ENCODE results near the gene TEAD1. TPM values are rescaled to one million over a fixed set of nuclear protein-coding genes. Genes with fewer than 3 reads are reported as not detected.
A peak's percentile ranks its signal among the peaks of the same experiment; 100 is the strongest.

Gene TEAD1
- total and polyA plus RNA-seq, 9 of the 15 experiments (the other 6 are each of a cell fraction or from before 2014, with no cell fraction given), result 1.7 to 17.7 (median 10.8) TPM

DNA sequence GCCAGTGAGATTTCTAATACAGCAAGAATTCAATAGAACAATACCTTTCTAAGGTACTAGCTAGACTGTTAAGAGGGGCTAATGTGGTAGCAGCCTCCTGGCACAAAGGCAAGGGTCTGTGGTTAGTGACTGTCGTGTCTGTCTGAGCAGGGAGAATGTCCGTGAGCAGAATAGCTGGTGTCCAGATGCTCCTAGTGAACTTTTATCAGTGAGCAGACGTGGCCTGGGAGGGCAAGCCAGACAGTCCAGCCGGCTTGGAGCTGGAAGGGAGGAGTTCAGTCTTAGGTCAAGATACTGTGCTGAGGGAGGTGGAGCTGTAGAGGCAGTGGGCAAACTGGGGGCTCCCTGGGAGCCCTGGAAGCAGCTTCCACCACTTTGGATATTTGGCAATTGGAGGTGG lies 138.6 kb downstream of the TEAD1 start (continued):
- TF ChIP-seq NR2C2 (CRISPR knock-in tag; IDR thresholded peaks at IDR 0.05) (no peak), NR2C2 (tag; IDR thresholded peaks at IDR 0.05) (peak; percentile 53; the same call in 1 of the 2 replicates), HIVEP1 (CRISPR knock-in tag; IDR thresholded peaks at IDR 0.05) (no peak), NR2C1 (IDR thresholded peaks at IDR 0.05) (no peak), NR2C1 (tag; IDR thresholded peaks at IDR 0.05) (peak; percentile 33; the same call in 1 of the 2 replicates), MYNN (IDR thresholded peaks at IDR 0.05) (peak; percentile 55; the same call in 1 of the 2 replicates), MYNN (CRISPR knock-in tag; IDR thresholded peaks at IDR 0.05) (no peak), MTA3 (IDR thresholded peaks at IDR 0.05; ENCODE audit: borderline replicate concordance) (0 out of 2 replicates have a peak, but pooled peaks have one; percentile 50), TRIM24 (IDR thresholded peaks at IDR 0.05) (peak; percentile 23 to 57; a peak in 1 of 4 replicates), EP400 (IDR thresholded peaks at IDR 0.05) (no peak), U2AF1 (optimal IDR thresholded peaks at IDR 0.05; ENCODE audit: low read depth, low read length) (no peak), L3MBTL2 (IDR thresholded peaks at IDR 0.05) (0 out of 2 replicates have a peak, but pooled peaks have one; percentile 12), POLR3A (IDR thresholded peaks at IDR 0.05; ENCODE audit: borderline replicate concordance, extremely low read depth, insufficient read depth, insufficient read length) (no peak), RBM22 (IDR thresholded peaks at IDR 0.05; ENCODE audit: low read depth, low read length, poor library complexity, severe bottlenecking) (no peak), HNRNPLL (IDR thresholded peaks at IDR 0.05; ENCODE audit: low read depth, low read length, poor library complexity, severe bottlenecking) (no peak), TEAD1 (CRISPR knock-in tag; IDR thresholded peaks at IDR 0.05) (0 out of 4 replicates have a peak, but pooled peaks of 1 of the 2 experiments have one; percentile 17)
- TF ChIP-seq, protein P1, sequence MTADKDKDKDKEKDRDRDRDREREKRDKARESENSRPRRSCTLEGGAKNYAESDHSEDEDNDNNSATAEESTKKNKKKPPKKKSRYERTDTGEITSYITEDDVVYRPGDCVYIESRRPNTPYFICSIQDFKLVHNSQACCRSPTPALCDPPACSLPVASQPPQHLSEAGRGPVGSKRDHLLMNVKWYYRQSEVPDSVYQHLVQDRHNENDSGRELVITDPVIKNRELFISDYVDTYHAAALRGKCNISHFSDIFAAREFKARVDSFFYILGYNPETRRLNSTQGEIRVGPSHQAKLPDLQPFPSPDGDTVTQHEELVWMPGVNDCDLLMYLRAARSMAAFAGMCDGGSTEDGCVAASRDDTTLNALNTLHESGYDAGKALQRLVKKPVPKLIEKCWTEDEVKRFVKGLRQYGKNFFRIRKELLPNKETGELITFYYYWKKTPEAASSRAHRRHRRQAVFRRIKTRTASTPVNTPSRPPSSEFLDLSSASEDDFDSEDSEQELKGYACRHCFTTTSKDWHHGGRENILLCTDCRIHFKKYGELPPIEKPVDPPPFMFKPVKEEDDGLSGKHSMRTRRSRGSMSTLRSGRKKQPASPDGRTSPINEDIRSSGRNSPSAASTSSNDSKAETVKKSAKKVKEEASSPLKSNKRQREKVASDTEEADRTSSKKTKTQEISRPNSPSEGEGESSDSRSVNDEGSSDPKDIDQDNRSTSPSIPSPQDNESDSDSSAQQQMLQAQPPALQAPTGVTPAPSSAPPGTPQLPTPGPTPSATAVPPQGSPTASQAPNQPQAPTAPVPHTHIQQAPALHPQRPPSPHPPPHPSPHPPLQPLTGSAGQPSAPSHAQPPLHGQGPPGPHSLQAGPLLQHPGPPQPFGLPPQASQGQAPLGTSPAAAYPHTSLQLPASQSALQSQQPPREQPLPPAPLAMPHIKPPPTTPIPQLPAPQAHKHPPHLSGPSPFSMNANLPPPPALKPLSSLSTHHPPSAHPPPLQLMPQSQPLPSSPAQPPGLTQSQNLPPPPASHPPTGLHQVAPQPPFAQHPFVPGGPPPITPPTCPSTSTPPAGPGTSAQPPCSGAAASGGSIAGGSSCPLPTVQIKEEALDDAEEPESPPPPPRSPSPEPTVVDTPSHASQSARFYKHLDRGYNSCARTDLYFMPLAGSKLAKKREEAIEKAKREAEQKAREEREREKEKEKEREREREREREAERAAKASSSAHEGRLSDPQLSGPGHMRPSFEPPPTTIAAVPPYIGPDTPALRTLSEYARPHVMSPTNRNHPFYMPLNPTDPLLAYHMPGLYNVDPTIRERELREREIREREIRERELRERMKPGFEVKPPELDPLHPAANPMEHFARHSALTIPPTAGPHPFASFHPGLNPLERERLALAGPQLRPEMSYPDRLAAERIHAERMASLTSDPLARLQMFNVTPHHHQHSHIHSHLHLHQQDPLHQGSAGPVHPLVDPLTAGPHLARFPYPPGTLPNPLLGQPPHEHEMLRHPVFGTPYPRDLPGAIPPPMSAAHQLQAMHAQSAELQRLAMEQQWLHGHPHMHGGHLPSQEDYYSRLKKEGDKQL (CRISPR knock-in tag; IDR thresholded peaks at IDR 0.05; ENCODE audit: borderline replicate concordance), result no peak
- TF ChIP-seq, protein P2, sequence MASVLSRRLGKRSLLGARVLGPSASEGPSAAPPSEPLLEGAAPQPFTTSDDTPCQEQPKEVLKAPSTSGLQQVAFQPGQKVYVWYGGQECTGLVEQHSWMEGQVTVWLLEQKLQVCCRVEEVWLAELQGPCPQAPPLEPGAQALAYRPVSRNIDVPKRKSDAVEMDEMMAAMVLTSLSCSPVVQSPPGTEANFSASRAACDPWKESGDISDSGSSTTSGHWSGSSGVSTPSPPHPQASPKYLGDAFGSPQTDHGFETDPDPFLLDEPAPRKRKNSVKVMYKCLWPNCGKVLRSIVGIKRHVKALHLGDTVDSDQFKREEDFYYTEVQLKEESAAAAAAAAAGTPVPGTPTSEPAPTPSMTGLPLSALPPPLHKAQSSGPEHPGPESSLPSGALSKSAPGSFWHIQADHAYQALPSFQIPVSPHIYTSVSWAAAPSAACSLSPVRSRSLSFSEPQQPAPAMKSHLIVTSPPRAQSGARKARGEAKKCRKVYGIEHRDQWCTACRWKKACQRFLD (CRISPR knock-in tag; IDR thresholded peaks at IDR 0.05), result peak; percentile 52; the same call in 1 of the 2 replicates
- TF ChIP-seq, protein P3, sequence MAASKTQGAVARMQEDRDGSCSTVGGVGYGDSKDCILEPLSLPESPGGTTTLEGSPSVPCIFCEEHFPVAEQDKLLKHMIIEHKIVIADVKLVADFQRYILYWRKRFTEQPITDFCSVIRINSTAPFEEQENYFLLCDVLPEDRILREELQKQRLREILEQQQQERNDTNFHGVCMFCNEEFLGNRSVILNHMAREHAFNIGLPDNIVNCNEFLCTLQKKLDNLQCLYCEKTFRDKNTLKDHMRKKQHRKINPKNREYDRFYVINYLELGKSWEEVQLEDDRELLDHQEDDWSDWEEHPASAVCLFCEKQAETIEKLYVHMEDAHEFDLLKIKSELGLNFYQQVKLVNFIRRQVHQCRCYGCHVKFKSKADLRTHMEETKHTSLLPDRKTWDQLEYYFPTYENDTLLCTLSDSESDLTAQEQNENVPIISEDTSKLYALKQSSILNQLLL (CRISPR knock-in tag; IDR thresholded peaks at IDR 0.05; ENCODE audit: borderline replicate concordance), result no peak
- TF ChIP-seq, protein P4, sequence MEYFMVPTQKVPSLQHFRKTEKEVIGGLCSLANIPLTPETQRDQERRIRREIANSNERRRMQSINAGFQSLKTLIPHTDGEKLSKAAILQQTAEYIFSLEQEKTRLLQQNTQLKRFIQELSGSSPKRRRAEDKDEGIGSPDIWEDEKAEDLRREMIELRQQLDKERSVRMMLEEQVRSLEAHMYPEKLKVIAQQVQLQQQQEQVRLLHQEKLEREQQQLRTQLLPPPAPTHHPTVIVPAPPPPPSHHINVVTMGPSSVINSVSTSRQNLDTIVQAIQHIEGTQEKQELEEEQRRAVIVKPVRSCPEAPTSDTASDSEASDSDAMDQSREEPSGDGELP (CRISPR knock-in tag; IDR thresholded peaks at IDR 0.05; ENCODE audit: borderline replicate concordance), result 0 out of 2 replicates have a peak, but pooled peaks have one; percentile 45
